Prostate gland (tissue), 1 donor: ENCODE measurements around the gene SLC39A11.

Experiments used
- POLR2A ChIP-seq: fragments of 450-650 bp; IDR thresholded peaks from one replicate; pipeline ENCODE4 v1.6.1; 2016; ENCODE audit warnings: antibody characterized with exemption, mild to moderate bottlenecking
- POLR2AphosphoS5 ChIP-seq: sonication (generic); formaldehyde crosslinking; IDR thresholded peaks from one replicate; pipeline ENCODE4 v1.6.1; 2017; ENCODE audit warnings: antibody characterized with exemption

DNA sequence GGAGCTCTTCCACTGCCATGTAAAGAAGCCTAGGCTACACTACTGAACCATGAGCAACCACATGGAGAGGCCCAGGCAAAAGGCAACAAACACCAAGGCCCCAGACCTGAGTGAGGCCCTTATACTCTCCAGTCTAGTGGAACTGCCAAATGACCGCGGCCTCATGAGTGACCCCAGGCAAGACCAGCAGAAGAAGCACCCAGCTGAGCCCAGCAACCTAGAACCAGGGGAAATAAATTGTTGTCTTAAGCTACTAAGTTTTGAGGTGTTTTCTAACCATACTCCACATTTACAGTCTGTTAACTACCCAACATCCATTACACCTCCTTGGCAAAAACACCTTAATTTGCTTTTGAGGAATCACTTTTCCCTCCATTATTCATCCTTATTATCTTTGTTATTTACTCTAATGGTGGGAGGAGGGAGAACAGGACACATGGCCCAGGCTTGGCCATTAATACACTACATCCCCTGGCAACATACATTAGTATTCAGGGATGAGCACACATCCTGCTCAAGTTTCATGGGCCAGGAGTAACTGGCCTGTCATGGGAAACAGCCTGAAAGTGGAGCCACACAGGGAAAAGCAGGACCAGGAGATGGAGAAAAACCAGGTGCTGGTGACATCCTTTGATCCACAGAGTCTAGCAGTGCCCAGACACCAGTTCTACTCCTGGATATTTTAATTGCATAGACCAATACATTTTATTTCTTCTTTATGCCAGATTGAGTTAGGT, 26.2 kb downstream of the SLC39A11 start:
- no peak for TF ChIP-seq POLR2A
- no peak for TF ChIP-seq POLR2AphosphoS5
